GM12874 (cell line): ENCODE results near the gene MCM9.

Source experiments
- CTCF ChIP-seq: IDR thresholded peaks from 2 replicates; pipeline ENCODE4 v1.5.1; 2011; ENCODE audit warnings: low read depth, mild to moderate bottlenecking, control low read depth, low read length, moderate library complexity; ENCODE audit not compliant: insufficient read depth

MCM9 gene

GRCh38 chr6:118783931-118784550 lies 150.9 kb downstream of the MCM9 start:
- TF ChIP-seq CTCF: no peak

GRCh38 chr6:118782651-118783050 lies 152.3 kb downstream of the MCM9 start:
- no peak for TF ChIP-seq CTCF

GRCh38 chr6:118781897-118782296 lies 153.1 kb downstream of the MCM9 start:
- TF ChIP-seq CTCF: no peak

GRCh38 chr6:118780668-118781067 lies 154.3 kb downstream of the MCM9 start:
- no peak for TF ChIP-seq CTCF

- TF ChIP-seq CTCF: peak; percentile 61
Observed at GRCh38 chr6:118776607-118777549, 158.1 kb downstream of the MCM9 start.

- no peak for TF ChIP-seq CTCF
Observed at GRCh38 chr6:118775381-118775780, 159.6 kb downstream of the MCM9 start.

- no peak for TF ChIP-seq CTCF
Observed at GRCh38 chr6:118774581-118774980, 160.4 kb downstream of the MCM9 start.
